Muscle layer of duodenum (tissue), 2 donors: Measurements from ENCODE around the gene SLC6A19.
"Not testable (repeated sequence)": the region's sequence is repeated elsewhere in the genome, so short reads cannot be mapped to it uniquely, and the experiment has no call there.

Experiments
- H3K27ac ChIP-seq: one replicate; pipeline ENCODE4 v1.7.0; 2013; ENCODE audit warnings: mild to moderate bottlenecking, low read length
- H3K27me3 ChIP-seq: one replicate; pipeline ENCODE4 v1.7.0; 2013; ENCODE audit warnings: low read depth, mild to moderate bottlenecking, control low read depth, low read length
- H3K36me3 ChIP-seq, 2 donors: one replicate each; pipeline ENCODE4 v1.7.0; 2013; ENCODE audit warnings: low read length in 2 of 2, control low read depth in 1 of 2, mild to moderate bottlenecking in 1 of 2; ENCODE audit not compliant: insufficient read depth in 2 of 2, control insufficient read depth in 1 of 2
- H3K4me1 ChIP-seq, 2 donors: one replicate each; pipeline ENCODE4 v1.7.0; 2013; ENCODE audit warnings: low read length in 2 of 2, mild to moderate bottlenecking in 2 of 2, control low read depth in 1 of 2, moderate library complexity in 1 of 2; ENCODE audit not compliant: insufficient read depth in 2 of 2, control insufficient read depth in 1 of 2
- H3K4me3 ChIP-seq, 2 donors: one replicate each; pipeline ENCODE4 v1.7.0; 2013; ENCODE audit warnings: low read length in 2 of 2, low read depth in 1 of 2, mild to moderate bottlenecking in 1 of 2
- H3K9me3 ChIP-seq, 2 donors: one replicate each; pipeline ENCODE4 v1.7.0; 2013; ENCODE audit warnings: low read length in 2 of 2, control low read depth in 1 of 2, mild to moderate bottlenecking in 1 of 2; ENCODE audit not compliant: control insufficient read depth in 1 of 2
- donor health status: healthy.

The SLC6A19 gene

DNA sequence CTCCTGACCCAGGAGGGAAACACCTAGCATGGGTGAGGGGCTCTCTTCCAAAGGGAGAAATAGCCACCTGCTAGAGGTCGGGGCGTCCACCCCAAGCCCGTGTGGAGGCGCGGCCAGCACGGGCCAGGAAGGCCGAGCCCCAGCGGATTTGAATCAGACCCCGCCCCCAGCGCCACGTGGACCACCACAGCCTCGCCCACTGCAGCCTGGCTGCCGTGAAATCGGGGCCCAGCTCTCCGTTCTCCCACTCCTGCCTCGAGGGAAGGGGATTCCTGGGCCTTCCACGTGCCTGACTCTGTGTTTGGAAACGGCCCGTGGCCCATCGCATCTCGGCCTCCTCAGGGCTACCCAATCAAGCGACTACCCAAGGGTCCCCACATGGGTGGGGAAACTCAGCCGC is 55.4 kb downstream of the SLC6A19 start:
- Histone ChIP-seq H3K9me3 (peaks cover 0 to 10% of the 10 kb centered on the region in 2 donors), H3K27me3 (no peaks in the 10 kb centered on the region), H3K4me1 (no peaks in the 10 kb centered on the region), H3K4me3 (no peak overlapping the region), H3K27ac (no peak overlapping the region), H3K36me3 (no peaks in the 10 kb centered on the region)

DNA sequence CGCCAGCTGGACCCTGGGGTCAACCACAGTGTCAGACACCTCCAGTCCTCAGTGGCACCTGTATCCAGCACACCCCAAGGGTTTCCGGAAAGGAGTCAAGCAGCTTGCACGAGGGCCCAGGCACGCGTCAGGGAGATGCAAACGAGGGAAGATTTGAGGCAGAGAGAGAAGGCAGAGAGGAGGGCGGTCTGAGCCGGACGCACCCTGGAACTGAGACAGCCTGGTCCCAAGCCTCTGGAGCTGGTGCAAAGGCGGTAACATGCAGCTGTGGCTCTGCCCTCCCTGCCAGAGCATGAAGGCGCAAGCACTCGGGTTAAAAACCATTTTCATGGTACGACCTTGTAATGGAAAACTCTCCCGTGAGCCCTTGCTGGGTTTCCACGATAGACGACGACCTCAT is 56.0 kb downstream of the SLC6A19 start:
- H3K4me1 ChIP-seq = no peaks in the 10 kb centered on the region
- no peaks in the 10 kb centered on the region for H3K27me3 ChIP-seq
- peaks cover 0 to 16% of the 10 kb centered on the region in 2 donors for H3K9me3 ChIP-seq
- no peak overlapping the region for H3K27ac ChIP-seq
- H3K4me3 ChIP-seq = no peak overlapping the region
- no peaks in the 10 kb centered on the region for H3K36me3 ChIP-seq

DNA sequence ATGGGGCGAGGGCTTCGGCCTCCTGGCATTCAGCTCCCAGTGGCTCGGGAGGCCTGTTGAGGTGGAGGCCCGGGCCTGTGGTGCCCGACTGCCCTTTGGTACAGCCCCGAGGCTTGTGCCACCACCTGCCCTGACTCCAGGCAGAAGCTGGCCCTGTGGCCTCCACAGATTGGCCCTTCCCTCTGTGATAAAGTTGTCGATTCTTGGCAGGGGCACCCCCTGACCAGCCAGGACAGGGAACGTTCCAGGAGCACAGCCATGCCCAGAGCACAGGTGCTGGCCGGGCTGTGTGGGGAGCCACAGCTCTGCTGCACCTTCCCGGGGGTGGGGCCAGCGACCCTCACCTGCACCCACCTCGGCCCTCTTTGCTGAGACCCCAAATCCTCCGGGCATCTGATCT is 56.4 kb downstream of the SLC6A19 start:
- Histone ChIP-seq H3K36me3 (no peaks in the 10 kb centered on the region), H3K27me3 (no peaks in the 10 kb centered on the region), H3K4me3 (no peak overlapping the region), H3K27ac (no peak overlapping the region), H3K9me3 (peaks cover 0 to 21% of the 10 kb centered on the region in 2 donors), H3K4me1 (no peaks in the 10 kb centered on the region)

DNA sequence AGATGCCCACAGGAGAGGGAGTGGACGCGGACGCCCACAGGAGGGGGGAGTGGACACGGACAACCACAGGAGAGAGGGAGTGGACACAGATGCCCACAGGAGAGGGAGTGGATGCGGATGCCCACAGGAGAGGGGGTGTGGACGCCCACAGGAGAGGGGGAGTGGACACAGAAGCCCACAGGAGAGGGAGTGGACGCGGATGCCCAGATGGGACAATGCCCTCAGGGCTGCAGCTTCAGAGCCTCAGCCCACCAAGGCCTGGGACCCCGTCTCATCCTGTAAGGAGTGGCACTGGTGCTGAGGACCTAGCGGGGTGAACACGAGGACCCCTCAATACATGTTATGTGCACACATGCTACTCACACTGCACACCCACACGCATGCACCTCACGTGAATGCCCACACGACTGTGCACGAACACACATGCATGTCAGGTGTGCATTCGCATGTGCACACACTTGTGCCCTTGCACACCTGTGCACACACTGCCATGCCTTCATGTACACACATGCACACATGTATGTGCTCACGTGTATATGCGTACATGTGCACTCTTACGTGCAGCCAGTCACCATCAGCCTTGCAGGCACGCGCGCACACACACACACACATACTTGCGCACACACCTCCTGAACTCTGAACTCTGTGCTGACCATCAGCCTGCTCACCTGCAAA is 58.5 kb downstream of the SLC6A19 start:
- H3K36me3 ChIP-seq = no peaks in the 10 kb centered on the region
- H3K4me3 ChIP-seq = no peak overlapping the region
- peaks cover 0 to 25% of the 10 kb centered on the region in 2 donors for H3K9me3 ChIP-seq
- H3K4me1 ChIP-seq = no peaks in the 10 kb centered on the region
- H3K27ac ChIP-seq = no peak overlapping the region
- H3K27me3 ChIP-seq = no peaks in the 10 kb centered on the region

DNA sequence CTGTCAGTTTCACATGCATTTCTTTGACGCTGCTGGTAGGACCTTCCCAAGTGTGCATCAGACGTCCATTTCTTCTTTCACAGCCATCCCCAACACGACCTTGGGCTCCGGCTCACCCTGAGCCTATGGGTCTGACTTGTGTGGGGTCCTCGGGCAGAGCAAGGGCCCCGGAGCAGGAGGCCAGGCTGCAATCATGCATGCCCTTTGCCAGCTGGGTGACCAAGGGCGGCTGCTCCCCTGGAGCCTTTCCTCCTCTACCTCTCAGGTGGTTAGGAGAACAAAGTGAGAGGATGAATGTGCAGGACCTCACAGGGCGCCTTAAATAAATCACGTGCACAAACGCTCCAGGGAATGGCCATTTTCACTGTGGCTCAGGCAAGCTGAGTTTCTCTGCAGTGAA is 60.2 kb downstream of the SLC6A19 start:
- Histone ChIP-seq H3K4me3 (no peak overlapping the region), H3K27me3 (no peaks in the 10 kb centered on the region), H3K27ac (no peak overlapping the region), H3K36me3 (no peaks in the 10 kb centered on the region), H3K4me1 (no peaks in the 10 kb centered on the region), H3K9me3 (peaks cover 0 to 25% of the 10 kb centered on the region in 2 donors)

DNA sequence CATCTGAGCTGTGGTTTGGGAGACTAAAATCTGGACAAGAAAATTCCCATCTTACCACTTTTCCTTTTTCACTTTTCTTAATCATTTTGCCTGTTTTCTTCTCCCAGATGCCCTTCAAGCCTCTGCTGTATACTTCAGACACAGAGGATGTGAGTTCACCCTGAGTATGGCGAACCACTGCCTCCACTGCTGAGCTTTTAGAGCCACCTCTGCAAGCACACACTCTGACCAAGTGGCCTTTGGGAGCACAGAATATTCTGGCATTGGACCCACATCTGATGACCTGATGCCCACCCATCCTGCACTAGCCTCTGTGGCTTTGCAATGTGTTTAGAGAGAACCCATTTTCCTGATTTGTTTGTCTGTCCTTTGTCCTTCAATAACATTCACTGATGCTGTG is 61.0 kb downstream of the SLC6A19 start:
- Histone ChIP-seq H3K27ac (no peak overlapping the region), H3K36me3 (no peaks in the 10 kb centered on the region), H3K9me3 (peaks cover 0 to 25% of the 10 kb centered on the region in 2 donors), H3K4me3 (no peak overlapping the region), H3K27me3 (no peaks in the 10 kb centered on the region), H3K4me1 (no peaks in the 10 kb centered on the region)

DNA sequence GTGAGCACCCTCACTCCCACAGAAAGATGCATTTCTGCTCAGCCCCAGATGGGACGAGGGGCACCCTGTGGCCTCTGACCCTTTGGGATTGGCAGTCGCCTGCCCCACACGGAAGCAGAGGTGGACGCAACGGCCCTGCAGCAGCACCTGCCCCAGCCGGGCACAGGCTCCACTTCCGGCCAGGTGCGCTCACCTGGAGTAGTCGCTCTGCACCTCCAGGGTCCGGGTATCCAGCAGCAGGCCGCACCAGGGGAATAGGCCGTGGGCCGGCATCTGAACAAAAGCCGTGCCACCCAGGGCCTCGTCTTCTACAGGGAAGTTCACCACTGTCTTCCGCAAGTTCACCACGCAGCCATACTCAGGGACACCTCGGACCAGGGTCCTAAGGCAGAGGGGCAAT is 62.8 kb downstream of the SLC6A19 start:
- Histone ChIP-seq H3K27ac (no peak overlapping the region), H3K4me1 (no peaks in the 10 kb centered on the region), H3K9me3 (peaks cover 0 to 25% of the 10 kb centered on the region in 2 donors), H3K27me3 (no peaks in the 10 kb centered on the region), H3K4me3 (no peak overlapping the region), H3K36me3 (no peaks in the 10 kb centered on the region)

DNA sequence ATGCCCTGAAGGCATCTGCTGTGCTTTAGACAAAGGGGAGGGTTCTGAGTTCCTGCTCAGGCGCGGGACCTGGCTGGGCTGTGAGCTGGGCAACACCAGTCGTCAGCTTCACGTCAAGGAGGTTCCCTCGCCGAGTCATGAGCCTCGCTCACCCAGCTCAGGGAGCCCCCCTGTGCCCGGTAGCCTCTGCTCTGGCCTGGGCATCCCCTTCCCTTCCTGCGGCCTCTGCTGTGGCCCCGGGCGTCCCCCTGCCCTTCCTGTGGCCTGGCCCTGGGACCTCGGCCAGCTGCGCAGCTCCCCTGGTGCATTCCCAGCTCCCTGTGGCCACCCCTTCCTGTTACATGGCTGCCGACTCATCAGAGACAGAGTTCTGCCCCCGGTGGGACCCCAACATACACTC is 63.6 kb downstream of the SLC6A19 start:
- H3K27ac ChIP-seq = no peak overlapping the region
- no peaks in the 10 kb centered on the region for H3K27me3 ChIP-seq
- H3K9me3 ChIP-seq = peaks cover 0 to 25% of the 10 kb centered on the region in 2 donors
- no peaks in the 10 kb centered on the region for H3K36me3 ChIP-seq
- no peak overlapping the region for H3K4me3 ChIP-seq
- H3K4me1 ChIP-seq = no peaks in the 10 kb centered on the region

DNA sequence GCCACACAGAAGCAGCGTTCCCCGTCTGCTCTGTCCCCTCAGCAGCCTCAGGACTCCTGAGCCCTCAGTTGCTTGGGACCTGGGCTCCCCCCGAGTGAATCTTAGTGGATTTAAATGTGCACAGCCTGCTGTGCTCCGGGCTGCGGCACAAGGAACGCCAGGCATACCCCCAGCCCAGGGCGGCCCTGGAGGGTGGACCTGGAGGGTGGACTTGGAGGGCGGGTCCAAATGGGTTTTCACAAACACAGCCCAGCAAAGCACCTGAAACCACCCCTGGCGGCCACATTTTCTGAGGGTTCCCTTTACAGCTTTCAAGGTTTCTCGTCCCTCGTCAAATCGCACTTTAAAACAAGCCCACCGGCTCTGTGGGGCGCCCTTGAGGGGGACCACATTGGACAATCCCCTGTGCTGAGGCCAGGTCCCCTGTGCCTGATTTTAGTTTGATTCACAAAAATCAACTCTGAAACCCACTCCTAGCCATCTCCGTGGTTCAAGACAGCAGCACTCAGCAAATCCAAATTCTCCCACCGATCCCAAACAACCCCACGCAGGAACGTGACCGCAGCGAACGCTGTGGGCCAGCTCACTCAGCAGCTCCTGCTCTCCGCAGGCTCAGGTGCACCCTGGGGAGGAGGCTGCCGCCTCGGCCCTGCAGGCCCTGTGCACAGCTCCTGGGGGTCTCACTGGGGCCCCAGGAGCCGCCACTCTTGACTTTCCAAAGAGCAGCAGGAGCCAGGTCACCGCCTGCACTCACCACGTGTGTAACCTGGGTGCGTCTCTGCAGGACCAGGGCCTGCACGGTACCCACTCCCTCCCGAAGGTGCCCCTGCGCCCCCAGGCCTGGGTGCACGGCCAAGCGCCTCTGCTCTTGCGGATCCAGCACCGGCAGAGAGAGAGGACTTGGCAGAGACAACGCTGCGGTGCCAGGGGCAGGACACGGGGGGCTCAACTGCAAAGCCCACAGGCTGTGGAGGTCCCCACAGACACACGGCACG is 64.4 kb downstream of the SLC6A19 start:
- Histone ChIP-seq H3K36me3 (no peaks in the 10 kb centered on the region), H3K27me3 (no peaks in the 10 kb centered on the region), H3K27ac (no peak overlapping the region), H3K4me1 (no peaks in the 10 kb centered on the region), H3K9me3 (peaks cover 0 to 25% of the 10 kb centered on the region in 2 donors), H3K4me3 (no peak overlapping the region)

DNA sequence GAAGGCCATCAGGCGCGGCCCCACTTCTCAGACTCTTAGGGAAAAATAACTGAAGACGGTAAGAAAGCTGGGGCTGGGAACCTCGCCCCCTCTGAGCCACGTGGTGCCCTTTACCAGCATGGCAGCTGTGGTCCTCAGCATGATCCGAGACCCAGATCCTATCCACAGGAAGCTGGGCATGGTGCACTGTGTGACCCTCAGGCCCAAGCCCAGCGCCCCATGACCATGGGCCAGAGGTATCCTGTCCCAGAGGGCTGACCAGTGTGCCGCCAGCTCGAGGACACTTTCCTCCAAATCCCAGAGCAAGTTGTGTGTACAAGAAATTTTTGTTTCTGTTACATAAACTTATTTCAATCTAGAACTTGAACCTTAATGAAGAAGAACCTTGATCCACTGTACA is 65.4 kb downstream of the SLC6A19 start:
- no peak overlapping the region for H3K27ac ChIP-seq
- no peak overlapping the region for H3K4me3 ChIP-seq
- H3K4me1 ChIP-seq = no peaks in the 10 kb centered on the region
- no peaks in the 10 kb centered on the region for H3K27me3 ChIP-seq
- H3K36me3 ChIP-seq = no peaks in the 10 kb centered on the region
- H3K9me3 ChIP-seq = peaks cover 0 to 17% of the 10 kb centered on the region in 2 donors

DNA sequence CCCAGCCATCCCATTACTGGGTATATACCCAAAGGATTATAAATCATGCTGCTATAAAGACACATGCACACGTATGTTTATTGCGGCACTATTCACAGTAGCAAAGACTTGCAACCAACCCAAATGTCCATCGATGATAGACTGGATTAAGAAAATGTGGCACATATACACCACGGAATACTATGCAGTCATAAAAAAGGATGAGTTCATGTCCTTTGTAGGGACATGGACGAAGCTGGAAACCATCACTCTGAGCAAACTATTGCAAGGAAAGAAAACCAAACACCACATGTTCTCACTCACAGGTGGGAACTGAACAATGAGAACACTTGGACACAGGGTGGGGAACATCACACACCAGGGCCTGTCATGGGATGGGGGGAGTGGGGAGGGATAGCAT is 66.1 kb downstream of the SLC6A19 start:
- not testable (repeated sequence) for H3K36me3 ChIP-seq, H3K27ac ChIP-seq, H3K4me1 ChIP-seq, H3K4me3 ChIP-seq, H3K27me3 ChIP-seq
- peaks cover 0 to 11% of the 10 kb centered on the region in 2 donors for H3K9me3 ChIP-seq
